ENCODE data around the gene CUBN.

- TF ChIP-seq CTCF (conservative IDR thresholded peaks at IDR 0.05 in 1 of 2, IDR thresholded peaks at IDR 0.05 in 1 of 2; ENCODE audit: extremely low read depth in 1 of 2, insufficient read depth in 1 of 2, low read depth in 1 of 2, low read length in 2 of 2) (no peak), EZH2 (IDR thresholded peaks at IDR 0.05; ENCODE audit: borderline replicate concordance, low read length) (no peak)
These were observed 45.4 kb downstream of the CUBN start for GRCh38 chr10:17084258-17084657.

Measured in mammary epithelial cell (primary cell).